Hepatocyte (in vitro differentiated cells): Measurements from ENCODE around the gene SLC46A2.

Experiments
- EZH2phosphoT487 ChIP-seq: fragments of 200-600 bp; sonication (generic); IDR thresholded peaks from one replicate; pipeline ENCODE4 v1.6.1; 2018; ENCODE audit warnings: antibody characterized with exemption, mild to moderate bottlenecking, low read depth, moderate library complexity; ENCODE audit not compliant: unreplicated experiment, severe bottlenecking
- TF ChIP-seq, protein P1 (sequence below): fragments of 200-600 bp; sonication (generic); IDR thresholded peaks from 2 replicates; pipeline ENCODE4 v1.5.1; 2016; ENCODE audit warnings: antibody characterized with exemption, mild to moderate bottlenecking; ENCODE audit not compliant: poor library complexity

DNA sequence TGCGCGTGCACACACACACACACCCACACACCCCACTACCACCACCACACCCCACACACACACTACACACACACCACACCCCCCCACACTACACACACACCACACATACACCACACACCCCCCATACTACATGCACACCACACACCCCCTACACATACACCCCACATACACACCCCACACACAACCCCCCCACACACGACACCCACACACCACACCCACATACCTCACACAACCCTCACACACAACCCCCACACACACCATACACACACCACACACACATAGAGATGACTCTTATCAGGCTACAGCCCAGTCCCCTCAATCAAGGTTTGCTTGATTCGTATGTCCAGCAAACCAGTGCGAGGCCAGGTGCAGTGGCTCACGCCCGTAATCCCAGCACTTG is 25.7 kb downstream of the SLC46A2 start:
- TF ChIP-seq, protein P1, sequence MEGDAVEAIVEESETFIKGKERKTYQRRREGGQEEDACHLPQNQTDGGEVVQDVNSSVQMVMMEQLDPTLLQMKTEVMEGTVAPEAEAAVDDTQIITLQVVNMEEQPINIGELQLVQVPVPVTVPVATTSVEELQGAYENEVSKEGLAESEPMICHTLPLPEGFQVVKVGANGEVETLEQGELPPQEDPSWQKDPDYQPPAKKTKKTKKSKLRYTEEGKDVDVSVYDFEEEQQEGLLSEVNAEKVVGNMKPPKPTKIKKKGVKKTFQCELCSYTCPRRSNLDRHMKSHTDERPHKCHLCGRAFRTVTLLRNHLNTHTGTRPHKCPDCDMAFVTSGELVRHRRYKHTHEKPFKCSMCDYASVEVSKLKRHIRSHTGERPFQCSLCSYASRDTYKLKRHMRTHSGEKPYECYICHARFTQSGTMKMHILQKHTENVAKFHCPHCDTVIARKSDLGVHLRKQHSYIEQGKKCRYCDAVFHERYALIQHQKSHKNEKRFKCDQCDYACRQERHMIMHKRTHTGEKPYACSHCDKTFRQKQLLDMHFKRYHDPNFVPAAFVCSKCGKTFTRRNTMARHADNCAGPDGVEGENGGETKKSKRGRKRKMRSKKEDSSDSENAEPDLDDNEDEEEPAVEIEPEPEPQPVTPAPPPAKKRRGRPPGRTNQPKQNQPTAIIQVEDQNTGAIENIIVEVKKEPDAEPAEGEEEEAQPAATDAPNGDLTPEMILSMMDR: no peak
- TF ChIP-seq EZH2phosphoT487: no peak
